GM23338 (cell line): ENCODE measurements around the gene SHROOM2. TPM values are rescaled to one million over a fixed set of nuclear protein-coding genes. Genes with fewer than 3 reads are reported as not detected.

Experiments used
- ATAC-seq: fragments of 200-7000 bp; cut with Tn5 transposase; 3 replicates; pipeline ENCODE4 v1.9.1; 2020
- DNase-seq: peaks from one replicate; pipeline ENCODE4 v3.0.0-alpha.2; 2015; ENCODE audit warnings: low spot score
- H2AFZ ChIP-seq: fragments of 200-600 bp; sonication (generic); 2 replicates; pipeline ENCODE4 v1.8.0; 2016; ENCODE audit warnings: antibody characterized with exemption, mild to moderate bottlenecking, moderate library complexity
- H3F3A ChIP-seq: fragments of 200-600 bp; sonication (generic); replicated peaks from 2 replicates; pipeline ENCODE4 v1.8.0; 2017; ENCODE audit warnings: antibody characterized with exemption, mixed run types, low read depth
- H3K27ac ChIP-seq: fragments of 200-600 bp; sonication (generic); 2 replicates; pipeline ENCODE4 v1.6.1; 2016; ENCODE audit warnings: low read depth
- H3K27me3 ChIP-seq: fragments of 200-600 bp; sonication (generic); 2 replicates; pipeline ENCODE4 v1.8.0; 2016; ENCODE audit warnings: mild to moderate bottlenecking, mixed run types, moderate library complexity; ENCODE audit not compliant: insufficient read depth
- H3K36me3 ChIP-seq: fragments of 200-600 bp; sonication (generic); 2 replicates; pipeline ENCODE4 v1.8.0; 2016; ENCODE audit warnings: mild to moderate bottlenecking; ENCODE audit not compliant: insufficient read depth
- H3K4me1 ChIP-seq: fragments of 200-600 bp; sonication (generic); 2 replicates; pipeline ENCODE4 v1.8.0; 2016; ENCODE audit warnings: mild to moderate bottlenecking, moderate library complexity; ENCODE audit not compliant: insufficient read depth
- H3K4me2 ChIP-seq: fragments of 200-600 bp; sonication (generic); 2 replicates; pipeline ENCODE4 v1.7.1; 2017; ENCODE audit warnings: mixed run types
- H3K4me3 ChIP-seq: fragments of 200-600 bp; sonication (generic); 2 replicates; pipeline ENCODE4 v1.6.1; 2016; ENCODE audit warnings: mixed run types
- H3K79me2 ChIP-seq: fragments of 200-600 bp; sonication (generic); replicated peaks from 2 replicates; pipeline ENCODE4 v1.8.0; 2017; ENCODE audit warnings: mild to moderate bottlenecking; ENCODE audit not compliant: insufficient read depth
- H3K9me2 ChIP-seq: fragments of 200-600 bp; sonication (generic); 2 replicates; pipeline ENCODE4 v1.8.0; 2017; ENCODE audit not compliant: insufficient read depth
- H4K20me1 ChIP-seq: fragments of 200-600 bp; sonication (generic); replicated peaks from 2 replicates; pipeline ENCODE4 v1.8.0; 2017; ENCODE audit warnings: mild to moderate bottlenecking; ENCODE audit not compliant: insufficient read depth
- H3K27ac Mint-ChIP-seq: 2 replicates; pipeline ENCODE4 v1.8.0; 2020; ENCODE audit warnings: inconsistent platforms, mild to moderate bottlenecking, moderate library complexity, mixed read lengths
- H3K27me3 Mint-ChIP-seq: 3 replicates; pipeline ENCODE4 v1.8.0; 2022; ENCODE audit warnings: low read depth, mild to moderate bottlenecking, moderate library complexity, mixed read lengths, inconsistent platforms; ENCODE audit not compliant: insufficient read depth, poor library complexity
- H3K36me3 Mint-ChIP-seq: 3 replicates; pipeline ENCODE4 v1.8.0; 2021; ENCODE audit warnings: low read depth, mild to moderate bottlenecking, inconsistent platforms, moderate library complexity, mixed read lengths
- H3K4me1 Mint-ChIP-seq: 3 replicates; pipeline ENCODE4 v1.8.0; 2020; ENCODE audit warnings: mild to moderate bottlenecking, inconsistent platforms, mixed read lengths
- H3K4me3 Mint-ChIP-seq: 3 replicates; pipeline ENCODE4 v1.8.0; 2021; ENCODE audit warnings: moderate library complexity, mild to moderate bottlenecking, inconsistent platforms, mixed read lengths
- H3K9me3 Mint-ChIP-seq: 3 replicates; pipeline ENCODE4 v1.8.0; 2020; ENCODE audit warnings: moderate library complexity, mild to moderate bottlenecking, inconsistent platforms, mixed read lengths
- CREB1 ChIP-seq: fragments of 250-450 bp; sonication (Bioruptor Pico); IDR thresholded peaks from 2 replicates; pipeline ENCODE4 v1.5.0; 2020; ENCODE audit warnings: low read depth, mild to moderate bottlenecking, moderate library complexity
- EZH2 ChIP-seq: fragments of 200-600 bp; sonication (generic); IDR thresholded peaks from one replicate; pipeline ENCODE4 v1.8.0; 2017; ENCODE audit warnings: antibody characterized with exemption, mild to moderate bottlenecking, low read depth; ENCODE audit not compliant: unreplicated experiment
- EZH2phosphoT487 ChIP-seq: fragments of 200-600 bp; sonication (generic); IDR thresholded peaks from one replicate; pipeline ENCODE4 v1.8.1; 2018; ENCODE audit warnings: antibody characterized with exemption; ENCODE audit not compliant: unreplicated experiment
- JUNB ChIP-seq: IDR thresholded peaks from one replicate; pipeline ENCODE4 v1.6.1; 2016; ENCODE audit warnings: antibody characterized with exemption; ENCODE audit not compliant: unreplicated experiment
- NANOG ChIP-seq: IDR thresholded peaks from 2 replicates; pipeline ENCODE4 v1.6.1; 2016; ENCODE audit warnings: antibody characterized with exemption, borderline replicate concordance
- POLR2AphosphoS5 ChIP-seq: IDR thresholded peaks from 2 replicates; pipeline ENCODE4 v1.6.1; 2016; ENCODE audit warnings: antibody characterized with exemption, low read depth
- STAT1 ChIP-seq: IDR thresholded peaks from one replicate; pipeline ENCODE4 v1.6.1; 2016; ENCODE audit warnings: antibody characterized with exemption; ENCODE audit not compliant: unreplicated experiment
- ZNF114 ChIP-seq: fragments of 250-450 bp; sonication (Bioruptor Pico); IDR thresholded peaks from 2 replicates; pipeline ENCODE4 v1.5.0; 2020; ENCODE audit warnings: mild to moderate bottlenecking, moderate library complexity
- ZNF331 ChIP-seq: fragments of 250-450 bp; sonication (Bioruptor Pico); IDR thresholded peaks from 2 replicates; pipeline ENCODE4 v1.5.0; 2020; ENCODE audit warnings: low read depth, mild to moderate bottlenecking, moderate library complexity
- polyA plus RNA-seq: library from polyadenylated mRNA; unstranded; fragments of >200 nt; fragmentation: Nextera tagmentation; extraction: Ambion mirVana; gene quantifications from 2 replicates; pipeline ENCODE4 v1.2.1, GENCODE V29; 2016
- total RNA-seq: library from RNA; depleted of rRNA; stranded (reverse); fragments of >200 nt; shearing (Covaris generic); gene quantifications from 2 replicates; pipeline ENCODE4 v1.2.3, GENCODE V29; 2014
- TF ChIP-seq, protein P1 (sequence below): IDR thresholded peaks from one replicate; pipeline ENCODE4 v1.6.1; 2018; ENCODE audit warnings: antibody characterized with exemption; ENCODE audit not compliant: unreplicated experiment
- TF ChIP-seq, protein P2 (sequence below), 2 experiments: fragments of 200-600 bp in 1 of 2; sonication (generic) in 1 of 2; conservative IDR thresholded peaks; 2 replicates each; pipeline versions ENCODE4 v1.5.1 to v1.6.1; 2016 to 2017; ENCODE audit warnings: antibody characterized with exemption in 2 of 2, low read depth in 2 of 2, mild to moderate bottlenecking in 2 of 2, moderate library complexity in 1 of 2
- TF ChIP-seq, protein P3 (sequence below): fragments of 250-450 bp; sonication (Bioruptor Pico); IDR thresholded peaks from 2 replicates; pipeline ENCODE4 v1.5.0; 2020; ENCODE audit warnings: mild to moderate bottlenecking, moderate library complexity
- TF ChIP-seq, protein P4 (sequence below): IDR thresholded peaks from 2 replicates; pipeline ENCODE4 v1.6.1; 2016; ENCODE audit warnings: antibody characterized with exemption

SHROOM2 gene
- total and polyA plus RNA-seq, 2 experiments from 2014 or later, result 3.5 to 15.8 TPM

DNA sequence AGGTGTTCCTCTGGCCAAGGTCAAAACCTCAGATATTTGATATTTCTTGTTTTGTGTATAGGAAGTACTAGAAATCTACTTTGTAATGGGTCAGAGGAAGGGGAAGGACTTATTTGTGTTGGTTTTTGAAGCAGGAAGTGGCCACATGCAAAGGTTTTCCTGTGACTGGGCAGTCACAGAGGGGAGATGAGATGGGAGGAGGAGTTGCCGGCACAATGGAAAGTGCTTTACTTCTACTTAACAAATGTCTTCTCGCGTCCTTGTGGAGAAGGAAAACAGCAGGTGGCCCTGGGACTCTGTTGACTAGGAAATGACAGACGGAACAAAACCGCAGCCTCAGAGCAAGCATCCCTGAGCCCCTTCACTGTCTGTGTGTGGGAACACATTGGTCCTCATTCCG lies 46.6 kb downstream of the SHROOM2 start:
- Mint-ChIP-seq H3K27ac (no peak overlapping the region; the same call in 1 of the 2 replicates), H3K4me1 (peaks cover 21% of the 10 kb centered on the region), H3K4me3 (no peak overlapping the region), H3K9me3 (no peaks in the 10 kb centered on the region), H3K36me3 (peaks cover 9% of the 10 kb centered on the region; the same call in 1 of the 3 replicates), H3K27me3 (no peaks in the 10 kb centered on the region)
- Histone ChIP-seq H3K9me2 (no peaks in the 10 kb centered on the region), H3K4me2 (no peak overlapping the region), H3K27me3 (no peaks in the 10 kb centered on the region), H3K27ac (no peak overlapping the region), H3K4me3 (no peak overlapping the region), H3K79me2 (peaks cover 8% of the 10 kb centered on the region; the same call in 1 of the 2 replicates), H2AFZ (no peak overlapping the region), H3F3A (no peaks in the 10 kb centered on the region), H3K4me1 (no peaks in the 10 kb centered on the region; the same call in 1 of the 2 replicates), H3K36me3 (no peaks in the 10 kb centered on the region), H4K20me1 (no peaks in the 10 kb centered on the region)
- DNase-seq (peak; percentile 48), ATAC-seq (peak; percentile 43; the same call in 2 of the 3 replicates)
- no peak for TF ChIP-seq NANOG
- no peak for TF ChIP-seq ZNF331 (CRISPR knock-in tag)
- no peak for TF ChIP-seq STAT1
- TF ChIP-seq ZNF114 (CRISPR knock-in tag), result no peak
- TF ChIP-seq, protein P1, sequence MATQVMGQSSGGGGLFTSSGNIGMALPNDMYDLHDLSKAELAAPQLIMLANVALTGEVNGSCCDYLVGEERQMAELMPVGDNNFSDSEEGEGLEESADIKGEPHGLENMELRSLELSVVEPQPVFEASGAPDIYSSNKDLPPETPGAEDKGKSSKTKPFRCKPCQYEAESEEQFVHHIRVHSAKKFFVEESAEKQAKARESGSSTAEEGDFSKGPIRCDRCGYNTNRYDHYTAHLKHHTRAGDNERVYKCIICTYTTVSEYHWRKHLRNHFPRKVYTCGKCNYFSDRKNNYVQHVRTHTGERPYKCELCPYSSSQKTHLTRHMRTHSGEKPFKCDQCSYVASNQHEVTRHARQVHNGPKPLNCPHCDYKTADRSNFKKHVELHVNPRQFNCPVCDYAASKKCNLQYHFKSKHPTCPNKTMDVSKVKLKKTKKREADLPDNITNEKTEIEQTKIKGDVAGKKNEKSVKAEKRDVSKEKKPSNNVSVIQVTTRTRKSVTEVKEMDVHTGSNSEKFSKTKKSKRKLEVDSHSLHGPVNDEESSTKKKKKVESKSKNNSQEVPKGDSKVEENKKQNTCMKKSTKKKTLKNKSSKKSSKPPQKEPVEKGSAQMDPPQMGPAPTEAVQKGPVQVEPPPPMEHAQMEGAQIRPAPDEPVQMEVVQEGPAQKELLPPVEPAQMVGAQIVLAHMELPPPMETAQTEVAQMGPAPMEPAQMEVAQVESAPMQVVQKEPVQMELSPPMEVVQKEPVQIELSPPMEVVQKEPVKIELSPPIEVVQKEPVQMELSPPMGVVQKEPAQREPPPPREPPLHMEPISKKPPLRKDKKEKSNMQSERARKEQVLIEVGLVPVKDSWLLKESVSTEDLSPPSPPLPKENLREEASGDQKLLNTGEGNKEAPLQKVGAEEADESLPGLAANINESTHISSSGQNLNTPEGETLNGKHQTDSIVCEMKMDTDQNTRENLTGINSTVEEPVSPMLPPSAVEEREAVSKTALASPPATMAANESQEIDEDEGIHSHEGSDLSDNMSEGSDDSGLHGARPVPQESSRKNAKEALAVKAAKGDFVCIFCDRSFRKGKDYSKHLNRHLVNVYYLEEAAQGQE, result no peak
- no peak for TF ChIP-seq EZH2phosphoT487
- TF ChIP-seq, protein P2, sequence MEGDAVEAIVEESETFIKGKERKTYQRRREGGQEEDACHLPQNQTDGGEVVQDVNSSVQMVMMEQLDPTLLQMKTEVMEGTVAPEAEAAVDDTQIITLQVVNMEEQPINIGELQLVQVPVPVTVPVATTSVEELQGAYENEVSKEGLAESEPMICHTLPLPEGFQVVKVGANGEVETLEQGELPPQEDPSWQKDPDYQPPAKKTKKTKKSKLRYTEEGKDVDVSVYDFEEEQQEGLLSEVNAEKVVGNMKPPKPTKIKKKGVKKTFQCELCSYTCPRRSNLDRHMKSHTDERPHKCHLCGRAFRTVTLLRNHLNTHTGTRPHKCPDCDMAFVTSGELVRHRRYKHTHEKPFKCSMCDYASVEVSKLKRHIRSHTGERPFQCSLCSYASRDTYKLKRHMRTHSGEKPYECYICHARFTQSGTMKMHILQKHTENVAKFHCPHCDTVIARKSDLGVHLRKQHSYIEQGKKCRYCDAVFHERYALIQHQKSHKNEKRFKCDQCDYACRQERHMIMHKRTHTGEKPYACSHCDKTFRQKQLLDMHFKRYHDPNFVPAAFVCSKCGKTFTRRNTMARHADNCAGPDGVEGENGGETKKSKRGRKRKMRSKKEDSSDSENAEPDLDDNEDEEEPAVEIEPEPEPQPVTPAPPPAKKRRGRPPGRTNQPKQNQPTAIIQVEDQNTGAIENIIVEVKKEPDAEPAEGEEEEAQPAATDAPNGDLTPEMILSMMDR (conservative IDR thresholded peaks at IDR 0.05; ENCODE audit: low read depth in 2 of 2), result no peak
- no peak for TF ChIP-seq EZH2
- TF ChIP-seq, protein P3, sequence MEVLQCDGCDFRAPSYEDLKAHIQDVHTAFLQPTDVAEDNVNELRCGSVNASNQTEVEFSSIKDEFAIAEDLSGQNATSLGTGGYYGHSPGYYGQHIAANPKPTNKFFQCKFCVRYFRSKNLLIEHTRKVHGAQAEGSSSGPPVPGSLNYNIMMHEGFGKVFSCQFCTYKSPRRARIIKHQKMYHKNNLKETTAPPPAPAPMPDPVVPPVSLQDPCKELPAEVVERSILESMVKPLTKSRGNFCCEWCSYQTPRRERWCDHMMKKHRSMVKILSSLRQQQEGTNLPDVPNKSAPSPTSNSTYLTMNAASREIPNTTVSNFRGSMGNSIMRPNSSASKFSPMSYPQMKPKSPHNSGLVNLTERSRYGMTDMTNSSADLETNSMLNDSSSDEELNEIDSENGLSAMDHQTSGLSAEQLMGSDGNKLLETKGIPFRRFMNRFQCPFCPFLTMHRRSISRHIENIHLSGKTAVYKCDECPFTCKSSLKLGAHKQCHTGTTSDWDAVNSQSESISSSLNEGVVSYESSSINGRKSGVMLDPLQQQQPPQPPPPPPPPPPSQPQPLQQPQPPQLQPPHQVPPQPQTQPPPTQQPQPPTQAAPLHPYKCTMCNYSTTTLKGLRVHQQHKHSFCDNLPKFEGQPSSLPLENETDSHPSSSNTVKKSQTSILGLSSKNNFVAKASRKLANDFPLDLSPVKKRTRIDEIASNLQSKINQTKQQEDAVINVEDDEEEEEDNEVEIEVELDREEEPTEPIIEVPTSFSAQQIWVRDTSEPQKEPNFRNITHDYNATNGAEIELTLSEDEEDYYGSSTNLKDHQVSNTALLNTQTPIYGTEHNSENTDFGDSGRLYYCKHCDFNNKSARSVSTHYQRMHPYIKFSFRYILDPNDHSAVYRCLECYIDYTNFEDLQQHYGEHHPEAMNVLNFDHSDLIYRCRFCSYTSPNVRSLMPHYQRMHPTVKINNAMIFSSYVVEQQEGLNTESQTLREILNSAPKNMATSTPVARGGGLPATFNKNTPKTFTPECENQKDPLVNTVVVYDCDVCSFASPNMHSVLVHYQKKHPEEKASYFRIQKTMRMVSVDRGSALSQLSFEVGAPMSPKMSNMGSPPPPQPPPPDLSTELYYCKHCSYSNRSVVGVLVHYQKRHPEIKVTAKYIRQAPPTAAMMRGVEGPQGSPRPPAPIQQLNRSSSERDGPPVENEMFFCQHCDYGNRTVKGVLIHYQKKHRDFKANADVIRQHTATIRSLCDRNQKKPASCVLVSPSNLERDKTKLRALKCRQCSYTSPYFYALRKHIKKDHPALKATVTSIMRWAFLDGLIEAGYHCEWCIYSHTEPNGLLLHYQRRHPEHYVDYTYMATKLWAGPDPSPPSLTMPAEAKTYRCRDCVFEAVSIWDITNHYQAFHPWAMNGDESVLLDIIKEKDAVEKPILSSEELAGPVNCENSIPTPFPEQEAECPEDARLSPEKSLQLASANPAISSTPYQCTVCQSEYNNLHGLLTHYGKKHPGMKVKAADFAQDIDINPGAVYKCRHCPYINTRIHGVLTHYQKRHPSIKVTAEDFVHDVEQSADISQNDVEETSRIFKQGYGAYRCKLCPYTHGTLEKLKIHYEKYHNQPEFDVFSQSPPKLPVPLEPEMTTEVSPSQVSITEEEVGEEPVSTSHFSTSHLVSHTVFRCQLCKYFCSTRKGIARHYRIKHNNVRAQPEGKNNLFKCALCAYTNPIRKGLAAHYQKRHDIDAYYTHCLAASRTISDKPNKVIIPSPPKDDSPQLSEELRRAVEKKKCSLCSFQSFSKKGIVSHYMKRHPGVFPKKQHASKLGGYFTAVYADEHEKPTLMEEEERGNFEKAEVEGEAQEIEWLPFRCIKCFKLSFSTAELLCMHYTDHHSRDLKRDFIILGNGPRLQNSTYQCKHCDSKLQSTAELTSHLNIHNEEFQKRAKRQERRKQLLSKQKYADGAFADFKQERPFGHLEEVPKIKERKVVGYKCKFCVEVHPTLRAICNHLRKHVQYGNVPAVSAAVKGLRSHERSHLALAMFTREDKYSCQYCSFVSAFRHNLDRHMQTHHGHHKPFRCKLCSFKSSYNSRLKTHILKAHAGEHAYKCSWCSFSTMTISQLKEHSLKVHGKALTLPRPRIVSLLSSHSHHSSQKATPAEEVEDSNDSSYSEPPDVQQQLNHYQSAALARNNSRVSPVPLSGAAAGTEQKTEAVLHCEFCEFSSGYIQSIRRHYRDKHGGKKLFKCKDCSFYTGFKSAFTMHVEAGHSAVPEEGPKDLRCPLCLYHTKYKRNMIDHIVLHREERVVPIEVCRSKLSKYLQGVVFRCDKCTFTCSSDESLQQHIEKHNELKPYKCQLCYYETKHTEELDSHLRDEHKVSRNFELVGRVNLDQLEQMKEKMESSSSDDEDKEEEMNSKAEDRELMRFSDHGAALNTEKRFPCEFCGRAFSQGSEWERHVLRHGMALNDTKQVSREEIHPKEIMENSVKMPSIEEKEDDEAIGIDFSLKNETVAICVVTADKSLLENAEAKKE (CRISPR knock-in tag), result no peak
- TF ChIP-seq, protein P4, sequence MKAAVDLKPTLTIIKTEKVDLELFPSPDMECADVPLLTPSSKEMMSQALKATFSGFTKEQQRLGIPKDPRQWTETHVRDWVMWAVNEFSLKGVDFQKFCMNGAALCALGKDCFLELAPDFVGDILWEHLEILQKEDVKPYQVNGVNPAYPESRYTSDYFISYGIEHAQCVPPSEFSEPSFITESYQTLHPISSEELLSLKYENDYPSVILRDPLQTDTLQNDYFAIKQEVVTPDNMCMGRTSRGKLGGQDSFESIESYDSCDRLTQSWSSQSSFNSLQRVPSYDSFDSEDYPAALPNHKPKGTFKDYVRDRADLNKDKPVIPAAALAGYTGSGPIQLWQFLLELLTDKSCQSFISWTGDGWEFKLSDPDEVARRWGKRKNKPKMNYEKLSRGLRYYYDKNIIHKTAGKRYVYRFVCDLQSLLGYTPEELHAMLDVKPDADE, result no peak
- TF ChIP-seq JUNB, result no peak
- no peak for TF ChIP-seq CREB1
- TF ChIP-seq POLR2AphosphoS5, result no peak
